GM19099 (cell line): Measurements from ENCODE around the gene NAT14.

Source experiments
- POLR2A ChIP-seq: IDR thresholded peaks from 3 replicates; pipeline ENCODE4 v1.6.1; 2011; ENCODE audit warnings: low read depth; ENCODE audit not compliant: insufficient read length; ENCODE audit errors: extremely low read depth

The NAT14 gene

DNA sequence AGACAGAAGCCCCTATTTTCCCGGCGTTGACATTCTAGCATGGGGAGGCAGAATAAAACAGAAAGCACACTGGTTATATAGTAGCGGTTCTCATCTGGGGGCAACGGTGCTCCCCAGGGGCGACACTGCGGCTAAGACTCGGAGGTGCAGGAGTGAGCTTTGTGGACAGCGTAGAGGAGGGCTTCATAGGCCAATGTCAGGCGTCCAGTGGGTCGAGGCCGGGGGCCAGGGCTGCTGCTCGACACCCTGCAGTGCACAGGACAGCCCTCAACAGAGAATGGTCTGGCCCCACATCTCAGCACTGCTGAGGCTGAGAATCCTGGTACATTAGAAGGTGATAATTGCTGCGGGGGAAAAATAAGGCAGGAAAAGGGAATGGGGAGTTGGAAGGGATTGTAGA lies 7.1 kb upstream of the NAT14 start:
- no peak for TF ChIP-seq POLR2A

DNA sequence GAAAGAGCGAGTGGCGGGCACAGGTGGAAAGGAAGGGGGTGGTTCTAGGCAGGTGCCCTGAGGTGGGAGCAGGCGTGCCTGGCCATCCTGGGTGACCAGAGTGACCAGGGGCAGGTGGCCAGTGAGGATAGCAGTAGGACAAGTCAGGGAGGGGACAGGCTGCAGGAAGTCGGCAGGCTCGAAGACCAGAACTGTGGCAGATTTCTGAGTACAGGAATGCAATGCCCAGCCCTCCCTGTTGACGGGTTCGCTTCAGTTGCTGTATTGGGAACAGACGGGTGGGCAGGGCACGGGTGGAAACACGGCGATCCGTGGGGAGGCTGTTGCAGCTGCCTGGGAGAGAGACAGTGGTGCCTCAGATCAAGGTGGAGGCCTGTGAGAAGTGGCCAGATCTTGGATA lies 6.6 kb upstream of the NAT14 start:
- no peak for TF ChIP-seq POLR2A

DNA sequence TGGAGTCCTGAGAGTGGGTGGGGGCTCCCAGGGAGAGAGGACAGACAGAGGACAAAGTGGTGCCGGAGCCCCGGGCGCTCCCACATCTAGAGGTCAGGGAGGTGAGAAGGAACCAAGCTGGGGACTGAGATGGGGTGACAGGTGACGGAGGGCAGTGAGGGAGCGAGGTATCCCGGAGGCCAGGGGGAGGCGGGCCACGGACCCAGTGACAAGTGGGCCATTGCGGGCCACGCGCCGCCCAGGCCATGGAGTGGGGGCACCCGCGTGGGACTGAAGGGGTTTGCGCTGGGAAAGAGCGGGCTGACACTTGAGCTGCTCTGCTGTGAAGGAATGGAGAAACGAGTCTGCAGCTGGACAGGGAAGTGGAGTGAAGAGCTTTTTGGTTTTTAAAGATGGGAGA lies 5.9 kb upstream of the NAT14 start:
- TF ChIP-seq POLR2A, result no peak

DNA sequence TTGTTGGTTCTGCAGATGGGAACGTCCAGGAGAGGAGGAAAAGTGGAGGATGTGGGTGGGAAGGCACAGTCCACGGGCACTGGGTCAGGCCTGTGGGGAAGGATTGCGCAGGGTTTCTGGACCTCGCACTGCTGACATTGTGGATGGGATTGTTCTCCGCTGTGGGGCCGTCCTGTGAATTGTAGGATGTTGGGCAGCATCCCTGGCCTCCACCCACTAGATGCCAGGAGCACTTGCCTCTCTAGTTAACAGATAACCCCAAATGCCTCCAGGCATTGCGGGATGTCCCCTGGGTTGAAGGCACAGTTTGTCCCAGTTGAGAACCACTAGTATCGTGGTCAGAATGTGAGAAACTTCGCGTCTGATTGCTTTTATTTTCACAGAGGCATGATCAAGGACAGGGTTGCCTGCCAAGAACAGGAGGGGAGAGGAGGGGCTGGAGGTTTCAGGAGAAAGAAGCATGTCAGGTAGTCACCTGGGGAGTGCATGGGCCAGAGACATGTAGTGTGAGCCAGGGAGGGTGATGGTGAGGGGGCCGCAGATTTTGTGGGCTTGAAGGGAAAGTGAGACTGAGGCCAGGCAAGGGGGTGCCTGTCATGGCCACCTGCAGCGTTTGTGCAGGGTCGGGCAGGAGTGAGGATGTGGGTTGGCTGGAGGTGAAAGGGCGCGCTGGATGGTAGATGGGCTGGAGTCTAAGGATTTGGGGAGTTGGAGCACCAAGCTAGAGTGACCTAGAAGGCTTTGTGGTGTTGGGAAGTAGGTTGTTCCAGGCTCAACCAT lies 5.3 kb upstream of the NAT14 start:
- no peak for TF ChIP-seq POLR2A

DNA sequence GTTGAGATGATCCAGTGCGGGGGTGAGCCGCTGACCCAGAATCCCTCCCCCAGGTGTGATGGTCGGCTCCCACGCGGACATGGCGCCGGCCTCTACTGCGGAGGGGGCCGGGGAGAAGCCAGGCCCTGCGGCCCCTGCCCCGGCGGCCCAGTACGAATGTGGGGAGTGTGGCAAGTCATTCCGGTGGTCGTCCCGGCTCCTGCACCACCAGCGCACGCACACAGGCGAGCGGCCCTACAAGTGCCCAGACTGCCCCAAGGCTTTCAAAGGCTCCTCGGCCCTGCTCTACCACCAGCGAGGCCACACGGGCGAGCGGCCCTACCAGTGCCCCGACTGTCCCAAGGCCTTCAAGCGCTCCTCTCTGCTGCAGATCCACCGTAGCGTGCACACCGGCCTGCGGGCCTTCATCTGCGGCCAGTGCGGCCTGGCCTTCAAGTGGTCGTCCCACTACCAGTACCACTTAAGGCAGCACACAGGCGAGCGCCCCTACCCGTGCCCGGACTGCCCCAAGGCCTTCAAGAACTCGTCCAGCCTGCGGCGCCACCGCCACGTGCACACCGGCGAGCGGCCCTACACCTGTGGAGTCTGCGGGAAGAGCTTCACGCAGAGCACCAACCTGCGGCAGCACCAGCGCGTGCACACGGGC lies 3.7 kb upstream of the NAT14 start:
- TF ChIP-seq POLR2A, result no peak

DNA sequence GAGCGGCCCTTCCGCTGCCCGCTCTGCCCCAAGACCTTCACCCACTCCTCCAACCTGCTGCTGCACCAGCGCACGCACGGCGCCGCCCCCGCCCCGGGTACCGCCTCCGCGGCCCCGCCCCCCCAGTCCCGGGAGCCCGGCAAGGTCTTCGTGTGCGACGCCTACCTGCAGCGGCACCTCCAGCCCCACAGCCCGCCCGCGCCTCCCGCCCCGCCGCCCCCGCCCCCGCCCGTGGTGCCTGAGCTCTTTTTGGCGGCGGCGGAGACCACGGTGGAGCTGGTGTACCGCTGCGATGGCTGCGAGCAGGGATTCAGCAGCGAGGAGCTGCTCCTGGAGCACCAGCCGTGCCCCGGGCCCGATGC lies 3.2 kb upstream of the NAT14 start:
- no peak for TF ChIP-seq POLR2A

DNA sequence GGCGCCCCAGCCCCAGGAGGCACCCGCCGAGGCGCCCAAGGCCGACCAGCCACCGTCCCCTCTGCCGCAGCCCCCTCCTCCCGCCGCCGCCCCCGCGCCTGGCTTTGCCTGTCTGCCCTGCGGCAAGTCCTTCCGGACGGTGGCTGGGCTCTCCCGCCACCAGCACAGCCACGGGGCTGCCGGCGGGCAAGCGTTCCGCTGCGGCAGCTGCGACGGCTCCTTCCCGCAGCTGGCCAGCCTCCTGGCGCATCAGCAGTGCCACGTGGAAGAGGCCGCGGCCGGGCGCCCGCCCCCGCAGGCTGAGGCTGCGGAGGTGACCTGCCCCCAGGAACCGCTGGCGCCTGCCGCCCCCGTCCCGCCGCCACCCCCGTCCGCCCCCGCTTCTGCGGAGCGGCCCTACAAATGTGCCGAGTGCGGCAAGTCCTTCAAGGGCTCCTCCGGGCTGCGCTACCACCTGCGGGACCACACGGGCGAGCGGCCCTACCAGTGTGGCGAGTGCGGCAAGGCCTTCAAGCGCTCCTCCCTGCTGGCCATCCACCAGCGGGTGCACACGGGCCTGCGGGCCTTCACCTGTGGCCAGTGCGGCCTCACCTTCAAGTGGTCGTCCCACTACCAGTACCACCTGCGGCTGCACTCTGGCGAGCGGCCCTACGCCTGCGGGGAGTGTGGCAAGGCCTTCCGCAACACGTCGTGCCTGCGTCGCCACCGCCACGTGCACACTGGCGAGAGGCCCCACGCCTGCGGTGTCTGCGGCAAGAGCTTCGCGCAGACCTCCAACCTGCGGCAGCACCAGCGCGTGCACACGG lies 2.6 kb upstream of the NAT14 start:
- no peak for TF ChIP-seq POLR2A

DNA sequence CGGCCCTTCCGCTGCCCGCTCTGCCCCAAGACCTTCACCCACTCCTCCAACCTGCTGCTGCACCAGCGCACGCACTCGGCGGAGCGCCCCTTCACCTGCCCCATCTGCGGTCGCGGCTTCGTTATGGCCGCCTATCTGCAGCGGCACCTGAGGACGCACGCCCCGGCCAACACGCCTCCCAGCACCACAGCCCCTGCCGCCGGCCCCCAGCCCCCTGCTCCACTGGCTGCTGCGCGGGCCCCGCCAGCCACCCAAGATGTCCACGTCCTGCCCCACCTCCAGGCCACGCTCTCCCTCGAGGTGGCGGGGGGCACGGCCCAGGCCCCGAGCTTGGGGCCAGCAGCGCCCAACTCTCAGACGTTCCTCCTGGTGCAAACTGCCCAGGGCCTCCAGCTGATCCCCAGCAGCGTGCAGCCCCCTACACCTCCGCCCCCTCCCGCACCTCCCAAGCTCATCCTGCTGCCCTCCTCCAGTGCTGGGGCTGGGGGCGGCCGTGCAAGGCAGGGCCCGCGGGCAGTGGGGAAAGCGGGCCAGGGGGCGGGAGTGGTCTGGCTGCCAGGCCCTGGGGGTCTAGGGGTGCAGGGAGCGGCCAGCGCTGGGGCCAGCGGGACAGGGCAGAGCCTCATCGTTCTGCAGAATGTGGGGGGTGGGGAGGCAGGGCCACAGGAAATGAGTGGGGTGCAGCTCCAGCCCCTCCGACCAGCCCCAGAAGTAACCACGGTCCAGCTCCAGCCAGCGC lies 1.9 kb upstream of the NAT14 start:
- no peak for TF ChIP-seq POLR2A

DNA sequence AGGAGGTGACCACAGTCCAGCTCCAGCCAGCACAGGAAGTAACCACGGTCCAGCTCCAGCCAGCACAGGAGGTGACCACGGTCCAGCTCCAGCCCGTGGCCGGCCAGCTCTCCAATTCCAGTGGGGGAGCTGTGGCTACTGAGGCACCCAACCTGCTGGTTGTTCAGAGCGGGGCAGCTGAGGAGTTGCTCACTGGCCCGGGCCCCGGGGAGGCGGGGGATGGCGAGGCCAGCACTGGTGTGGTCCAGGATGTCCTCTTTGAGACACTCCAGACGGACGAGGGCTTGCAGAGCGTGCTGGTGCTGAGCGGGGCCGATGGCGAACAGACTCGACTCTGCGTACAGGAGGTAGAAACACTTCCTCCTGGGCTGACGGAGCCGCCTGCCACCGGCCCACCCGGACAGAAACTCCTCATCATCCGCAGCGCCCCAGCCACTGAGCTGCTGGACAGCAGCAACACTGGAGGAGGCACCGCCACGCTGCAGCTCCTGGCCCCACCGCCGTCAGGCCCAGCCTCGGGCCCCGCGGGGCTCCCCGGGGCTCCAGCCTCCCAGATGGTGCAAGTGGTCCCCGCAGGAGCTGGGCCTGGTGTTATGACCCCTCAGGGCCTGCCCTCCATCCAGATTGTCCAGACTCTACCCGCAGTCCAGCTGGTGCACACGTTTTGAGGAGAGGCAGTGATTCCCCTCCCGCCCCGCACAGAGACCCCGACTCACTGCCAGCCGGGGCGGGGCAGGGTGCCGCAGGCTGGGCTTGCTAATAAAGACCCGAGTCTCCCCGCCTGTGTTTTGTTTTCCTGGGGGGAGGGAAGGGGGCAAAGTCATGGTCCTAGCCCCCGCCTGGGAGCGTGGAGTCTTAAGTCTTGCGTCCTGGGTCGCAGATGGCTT lies 1.0 kb upstream of the NAT14 start:
- no peak for TF ChIP-seq POLR2A

DNA sequence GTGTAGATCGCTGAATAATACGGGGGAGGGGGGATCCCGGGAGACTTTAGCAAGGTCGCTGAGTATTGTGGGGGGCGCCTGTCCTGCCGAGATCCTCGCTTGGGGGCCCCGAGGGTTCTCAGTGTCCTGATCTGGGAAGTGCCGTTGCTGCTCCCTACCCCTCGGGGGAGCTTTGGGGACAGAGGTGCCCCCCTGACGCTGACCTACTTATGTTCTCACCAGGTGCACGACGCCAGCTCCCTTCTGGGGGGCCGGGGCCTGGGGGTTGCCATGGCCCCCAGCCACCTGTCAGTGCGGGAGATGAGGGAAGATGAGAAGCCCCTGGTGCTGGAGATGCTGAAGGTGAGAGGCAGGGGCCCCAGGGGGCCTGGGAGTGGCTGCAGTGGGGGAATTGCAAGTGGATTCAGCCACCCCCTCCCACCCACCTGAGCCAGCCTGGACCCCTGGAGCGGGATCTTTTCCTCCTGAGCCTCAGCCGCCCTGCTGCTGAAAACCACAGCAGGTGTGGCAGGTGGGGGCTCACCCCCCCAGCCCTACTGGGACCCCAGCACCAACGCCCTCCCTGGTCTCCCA lies 537 bp downstream of the NAT14 start:
- no peak for TF ChIP-seq POLR2A

DNA sequence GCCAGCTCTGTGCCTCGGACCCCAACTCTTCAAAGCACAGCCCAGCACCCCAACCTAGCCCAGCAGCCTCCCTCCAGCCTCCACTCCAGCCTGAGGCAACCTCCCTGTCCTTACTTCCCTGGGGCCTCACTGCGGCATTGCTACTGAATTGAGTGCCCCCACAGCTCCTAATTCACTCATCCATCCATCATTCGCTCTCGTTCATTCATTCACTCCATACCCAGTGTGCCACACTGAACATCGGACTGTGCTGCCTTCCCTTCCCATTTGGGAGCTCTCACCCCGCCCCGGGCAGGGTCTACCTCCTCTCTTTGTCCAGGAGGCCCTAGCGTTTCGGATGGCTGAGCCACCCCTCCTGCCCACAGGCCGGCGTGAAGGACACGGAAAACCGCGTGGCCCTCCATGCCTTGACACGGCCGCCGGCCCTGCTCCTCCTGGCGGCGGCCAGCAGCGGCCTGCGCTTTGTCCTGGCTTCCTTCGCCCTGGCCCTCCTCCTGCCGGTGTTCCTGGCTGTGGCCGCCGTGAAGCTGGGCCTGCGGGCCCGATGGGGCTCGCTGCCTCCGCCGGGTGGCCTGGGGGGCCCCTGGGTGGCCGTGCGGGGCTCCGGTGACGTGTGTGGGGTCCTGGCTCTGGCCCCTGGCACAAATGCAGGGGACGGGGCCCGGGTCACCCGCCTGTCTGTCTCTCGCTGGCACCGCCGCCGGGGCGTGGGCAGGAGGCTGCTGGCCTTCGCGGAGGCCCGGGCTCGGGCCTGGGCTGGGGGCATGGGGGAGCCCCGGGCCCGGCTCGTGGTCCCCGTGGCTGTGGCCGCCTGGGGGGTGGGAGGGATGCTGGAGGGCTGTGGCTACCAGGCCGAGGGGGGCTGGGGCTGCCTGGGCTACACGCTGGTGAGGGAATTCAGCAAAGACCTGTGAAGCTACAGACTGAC lies 1.3 kb downstream of the NAT14 start:
- no peak for TF ChIP-seq POLR2A

DNA sequence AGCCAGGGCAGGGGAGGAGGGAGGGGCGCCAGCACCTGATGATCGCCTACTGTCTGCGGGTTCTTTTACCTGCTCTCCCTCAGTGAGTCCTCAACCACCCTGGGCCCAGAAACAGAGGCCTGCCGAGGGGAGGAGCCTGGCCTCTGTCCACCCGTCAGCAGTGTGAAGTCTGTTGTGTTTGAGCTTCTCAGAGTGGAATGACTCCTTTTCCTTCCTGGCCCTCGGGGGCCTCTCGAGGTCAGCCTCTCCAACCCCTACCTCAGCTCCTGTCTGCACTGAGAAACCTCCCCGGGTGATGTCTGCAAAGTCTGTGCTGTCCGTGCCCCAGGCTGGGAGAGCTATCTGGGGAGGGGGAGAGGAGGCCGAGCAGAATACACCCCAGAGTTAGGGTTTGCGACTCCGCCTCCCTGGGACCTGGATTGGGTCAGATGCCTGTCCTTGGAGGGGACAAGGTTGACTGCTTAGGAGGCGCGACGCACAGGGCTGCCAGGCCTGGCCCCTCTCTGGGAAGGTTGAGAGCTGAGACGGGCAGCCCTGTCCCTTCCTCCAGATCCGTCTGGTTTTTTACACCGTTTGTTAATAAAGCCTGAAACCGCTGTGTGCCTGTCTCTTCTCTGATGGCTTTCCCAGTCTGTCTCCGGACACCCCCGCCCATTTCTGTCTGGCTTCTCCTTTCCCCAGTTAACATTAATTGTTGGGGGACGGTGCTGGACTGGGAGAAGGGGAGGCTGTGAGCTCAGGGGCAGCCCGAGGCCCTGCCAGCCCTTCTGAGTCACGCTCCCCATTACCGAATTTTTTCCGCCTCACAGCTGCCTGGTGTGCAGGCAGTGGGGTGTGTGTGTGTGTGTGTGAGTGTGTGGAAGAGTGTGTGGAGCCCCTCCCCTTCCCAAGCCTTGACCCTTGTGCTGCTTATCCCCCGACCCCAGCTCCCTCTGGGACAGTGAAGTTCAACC lies 2.3 kb downstream of the NAT14 start:
- TF ChIP-seq POLR2A, result no peak
